Osteoblast (primary cell): ENCODE measurements around the gene ANAPC16. TPM values are rescaled to one million over a fixed set of nuclear protein-coding genes. Genes with fewer than 3 reads are reported as not detected.

Experiments used
- DNase-seq: peaks from one replicate; pipeline ENCODE4 v3.0.0; 2011; ENCODE audit warnings: low spot score, mixed read lengths; ENCODE audit not compliant: insufficient read length; ENCODE audit errors: missing footprints
- H2AFZ ChIP-seq: 2 replicates; pipeline ENCODE4 v1.6.0; 2011; ENCODE audit warnings: mild to moderate bottlenecking, low read length
- H3K27ac ChIP-seq: 2 replicates; pipeline ENCODE4 v1.5.1; 2011; ENCODE audit warnings: mild to moderate bottlenecking, low read depth, low read length, moderate library complexity
- H3K27me3 ChIP-seq: 2 replicates; pipeline ENCODE4 v1.6.0; 2012; ENCODE audit warnings: mild to moderate bottlenecking, control low read depth, inconsistent platforms, low read length, moderate library complexity; ENCODE audit not compliant: insufficient read depth
- H3K36me3 ChIP-seq: 2 replicates; pipeline ENCODE4 v1.5.1; 2011; ENCODE audit warnings: mild to moderate bottlenecking, low read length, control low read depth, moderate library complexity; ENCODE audit not compliant: insufficient read depth
- H3K4me1 ChIP-seq: 2 replicates; pipeline ENCODE4 v1.5.1; 2011; ENCODE audit warnings: mild to moderate bottlenecking, low read length, control low read depth, moderate library complexity; ENCODE audit not compliant: insufficient read depth
- H3K4me2 ChIP-seq: 2 replicates; pipeline ENCODE4 v1.6.0; 2011; ENCODE audit warnings: mild to moderate bottlenecking, low read length; ENCODE audit not compliant: insufficient read depth
- H3K4me3 ChIP-seq: fragments of 200-600 bp; sonication (generic); 3 replicates; pipeline ENCODE4 v1.5.1; 2012; ENCODE audit warnings: mild to moderate bottlenecking, low read length, inconsistent platforms; ENCODE audit not compliant: insufficient read depth
- H3K79me2 ChIP-seq: 2 replicates; pipeline ENCODE4 v1.6.0; 2012; ENCODE audit warnings: mild to moderate bottlenecking, low read length, control low read depth, inconsistent platforms; ENCODE audit not compliant: insufficient read depth
- H3K9me3 ChIP-seq: 2 replicates; pipeline ENCODE4 v1.5.1; 2011; ENCODE audit warnings: low read depth, low read length, control low read depth
- H4K20me1 ChIP-seq: 2 replicates; pipeline ENCODE4 v1.6.0; 2012; ENCODE audit warnings: mild to moderate bottlenecking, low read length, control low read depth; ENCODE audit not compliant: insufficient read depth
- total RNA-seq: library from RNA; depleted of rRNA; stranded (reverse); fragments of >200 nt; gene quantifications from 2 replicates; pipeline ENCODE4 v1.2.3, GENCODE V29; 2012
- TF ChIP-seq, protein P1 (sequence below): IDR thresholded peaks from 2 replicates; pipeline ENCODE4 v1.5.1; 2011; ENCODE audit warnings: mild to moderate bottlenecking, low read depth, low read length, moderate library complexity; ENCODE audit errors: extremely low read depth

ANAPC16 gene
- total RNA-seq, 1 donor, result 50.7 TPM

DNA sequence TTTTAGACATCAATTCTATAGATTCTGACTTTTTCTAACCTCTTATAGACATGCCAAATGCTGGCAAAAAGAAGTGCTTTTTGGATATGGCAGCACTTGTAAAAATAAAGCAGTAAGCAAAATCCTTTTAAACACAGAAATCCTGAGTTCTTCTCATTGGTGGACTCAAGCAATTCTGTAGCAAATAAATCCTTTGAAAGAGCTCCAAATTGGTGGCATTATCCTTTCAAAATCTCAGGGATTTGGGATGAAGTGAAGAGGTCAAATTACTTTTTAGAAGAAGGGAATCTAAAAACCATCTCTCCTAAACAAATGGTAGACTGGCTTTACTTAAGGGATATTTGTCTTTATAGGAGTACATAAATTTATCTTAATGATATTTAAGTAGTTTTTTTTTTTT is 17.8 kb downstream of the ANAPC16 start:
- H3K9me3 ChIP-seq, result no peaks in the 10 kb centered on the region
- H3K4me2 ChIP-seq, result no peak overlapping the region
- peaks cover 5% of the 10 kb centered on the region for H3K4me1 ChIP-seq
- no peak overlapping the region for H2AFZ ChIP-seq
- TF ChIP-seq, protein P1, sequence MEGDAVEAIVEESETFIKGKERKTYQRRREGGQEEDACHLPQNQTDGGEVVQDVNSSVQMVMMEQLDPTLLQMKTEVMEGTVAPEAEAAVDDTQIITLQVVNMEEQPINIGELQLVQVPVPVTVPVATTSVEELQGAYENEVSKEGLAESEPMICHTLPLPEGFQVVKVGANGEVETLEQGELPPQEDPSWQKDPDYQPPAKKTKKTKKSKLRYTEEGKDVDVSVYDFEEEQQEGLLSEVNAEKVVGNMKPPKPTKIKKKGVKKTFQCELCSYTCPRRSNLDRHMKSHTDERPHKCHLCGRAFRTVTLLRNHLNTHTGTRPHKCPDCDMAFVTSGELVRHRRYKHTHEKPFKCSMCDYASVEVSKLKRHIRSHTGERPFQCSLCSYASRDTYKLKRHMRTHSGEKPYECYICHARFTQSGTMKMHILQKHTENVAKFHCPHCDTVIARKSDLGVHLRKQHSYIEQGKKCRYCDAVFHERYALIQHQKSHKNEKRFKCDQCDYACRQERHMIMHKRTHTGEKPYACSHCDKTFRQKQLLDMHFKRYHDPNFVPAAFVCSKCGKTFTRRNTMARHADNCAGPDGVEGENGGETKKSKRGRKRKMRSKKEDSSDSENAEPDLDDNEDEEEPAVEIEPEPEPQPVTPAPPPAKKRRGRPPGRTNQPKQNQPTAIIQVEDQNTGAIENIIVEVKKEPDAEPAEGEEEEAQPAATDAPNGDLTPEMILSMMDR, result no peak
- H3K4me3 ChIP-seq, result no peak overlapping the region
- H3K79me2 ChIP-seq, result peaks cover 2% of the 10 kb centered on the region
- H4K20me1 ChIP-seq, result no peaks in the 10 kb centered on the region
- H3K27me3 ChIP-seq, result no peaks in the 10 kb centered on the region
- peaks cover 29% of the 10 kb centered on the region for H3K36me3 ChIP-seq
- H3K27ac ChIP-seq, result no peak overlapping the region
- DNase-seq, result no peak

DNA sequence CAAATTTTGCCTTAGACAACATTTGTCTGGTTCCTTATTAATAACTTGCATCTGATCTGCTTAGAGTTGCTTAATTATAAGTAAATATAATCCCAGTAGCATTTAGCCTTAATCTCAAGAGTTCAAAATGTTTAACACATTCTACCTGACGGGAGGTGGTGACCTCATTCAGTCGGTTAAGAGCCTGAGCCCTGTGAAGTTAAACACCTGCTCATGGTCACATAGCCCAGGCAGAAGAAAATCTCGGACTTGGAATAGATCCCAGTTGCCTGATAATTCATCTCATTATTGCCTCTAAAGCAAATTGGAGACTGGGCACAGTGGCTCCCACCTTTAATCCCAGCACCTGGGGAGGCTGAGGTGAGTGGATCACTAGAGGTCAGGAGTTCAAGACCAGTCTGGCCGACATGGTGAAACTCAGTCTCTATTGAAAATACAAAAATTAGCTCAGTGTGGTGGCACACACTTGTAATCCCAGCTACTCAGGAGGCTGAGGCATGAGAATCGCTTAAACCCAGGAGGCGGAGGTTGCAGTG is 18.8 kb downstream of the ANAPC16 start:
- Histone ChIP-seq H3K36me3 (peaks cover 29% of the 10 kb centered on the region), H3K9me3 (no peaks in the 10 kb centered on the region), H3K4me3 (no peak overlapping the region), H3K4me1 (peaks cover under 1% of the 10 kb centered on the region), H2AFZ (no peak overlapping the region), H4K20me1 (no peaks in the 10 kb centered on the region), H3K4me2 (no peak overlapping the region), H3K79me2 (peaks cover 2% of the 10 kb centered on the region), H3K27ac (no peak overlapping the region), H3K27me3 (no peaks in the 10 kb centered on the region)
- DNase-seq, result no peak
- TF ChIP-seq, protein P1, result no peak

DNA sequence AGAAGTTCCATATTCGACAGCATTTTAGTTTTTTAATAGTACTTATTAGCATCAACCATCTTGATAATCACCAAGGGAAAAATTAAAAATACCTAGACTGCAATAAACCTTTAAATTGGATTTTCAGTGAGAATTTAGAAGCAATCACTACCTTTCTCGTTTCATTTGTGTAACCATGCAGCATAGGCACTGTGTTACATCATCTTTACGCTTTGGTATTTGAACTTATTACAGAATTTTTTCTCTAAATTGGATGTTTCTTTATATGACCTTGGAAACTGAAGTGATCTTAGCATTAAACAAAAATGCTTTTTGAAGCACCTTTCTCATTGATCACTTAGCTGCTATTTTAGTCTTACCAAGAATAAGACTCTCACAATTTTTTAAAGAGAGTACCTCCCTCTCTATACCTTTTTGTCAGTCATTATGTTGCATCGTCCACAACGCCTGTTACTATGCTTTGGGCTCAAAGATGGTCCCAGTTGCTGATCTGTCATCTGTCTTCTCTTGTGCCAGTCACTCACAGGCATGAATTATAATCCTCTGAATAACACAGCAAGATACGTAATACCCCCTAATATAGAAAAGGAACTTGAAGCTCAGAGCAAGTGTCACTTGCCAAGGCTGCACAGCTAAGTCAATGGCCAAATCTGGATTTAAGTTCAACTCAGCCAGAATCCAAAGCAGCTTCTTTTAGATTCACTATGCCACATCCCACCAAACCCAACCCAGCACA is 19.9 kb downstream of the ANAPC16 start:
- H3K79me2 ChIP-seq, result no peaks in the 10 kb centered on the region
- H3K36me3 ChIP-seq, result peaks cover 24% of the 10 kb centered on the region
- no peak overlapping the region for H3K27ac ChIP-seq
- no peaks in the 10 kb centered on the region for H3K4me1 ChIP-seq
- H3K27me3 ChIP-seq, result no peaks in the 10 kb centered on the region
- TF ChIP-seq, protein P1, result no peak
- H2AFZ ChIP-seq, result no peak overlapping the region
- H4K20me1 ChIP-seq, result no peaks in the 10 kb centered on the region
- no peak overlapping the region for H3K4me2 ChIP-seq
- no peaks in the 10 kb centered on the region for H3K9me3 ChIP-seq
- DNase-seq, result no peak
- H3K4me3 ChIP-seq, result no peak overlapping the region

DNA sequence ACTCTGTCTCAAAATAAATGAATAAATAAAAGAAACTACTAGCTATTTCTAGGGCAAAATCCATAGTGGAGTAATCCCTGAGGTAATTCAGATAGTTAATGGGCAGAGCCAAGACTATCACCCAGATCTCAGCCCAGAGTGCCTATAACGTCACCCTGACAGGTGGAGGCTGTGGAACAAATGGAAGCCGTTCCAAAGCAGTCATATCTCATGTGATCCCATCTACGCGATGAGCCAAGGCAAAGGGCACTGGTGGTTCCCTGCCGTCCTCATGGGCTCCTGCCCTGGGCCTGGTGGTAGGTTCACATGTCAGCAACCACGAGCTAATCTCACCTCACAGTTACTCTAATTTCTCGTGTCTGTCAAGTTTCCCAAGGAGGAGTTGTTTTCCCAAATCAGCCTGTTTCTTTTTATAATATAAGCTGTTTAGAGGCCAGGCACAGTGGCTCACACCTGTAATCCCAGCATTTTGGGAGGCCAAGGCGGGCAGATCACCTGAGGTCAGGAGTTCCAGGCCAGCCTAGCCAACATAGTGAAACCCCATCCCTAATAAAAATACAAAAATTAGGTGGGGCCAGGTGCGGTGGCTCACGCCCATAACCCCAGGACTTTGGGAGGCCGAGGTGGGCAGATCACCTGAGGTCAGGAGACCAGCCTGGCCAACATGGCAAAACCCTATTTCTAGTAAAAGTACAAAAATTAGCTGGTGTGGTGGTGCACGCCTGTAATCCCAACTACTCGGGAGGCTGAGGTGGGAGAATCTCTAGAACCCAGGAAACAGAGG is 22.8 kb downstream of the ANAPC16 start:
- peaks cover 11% of the 10 kb centered on the region for H3K4me1 ChIP-seq
- no peak for DNase-seq
- H3K36me3 ChIP-seq, result peaks cover 11% of the 10 kb centered on the region
- no peaks in the 10 kb centered on the region for H3K27me3 ChIP-seq
- no peaks in the 10 kb centered on the region for H4K20me1 ChIP-seq
- no peak overlapping the region for H3K4me3 ChIP-seq
- TF ChIP-seq, protein P1, result no peak
- H3K79me2 ChIP-seq, result no peaks in the 10 kb centered on the region
- H3K9me3 ChIP-seq, result no peaks in the 10 kb centered on the region
- H3K4me2 ChIP-seq, result no peak overlapping the region
- no peak overlapping the region for H2AFZ ChIP-seq
- no peak overlapping the region for H3K27ac ChIP-seq
